ENCODE data around the gene PDAP1.
"Not testable (repeated sequence)": the region's sequence is repeated elsewhere in the genome, so short reads cannot be mapped to it uniquely, and the experiment has no call there.

PDAP1 gene

GRCh38 chr7:99375070-99375807 lies 33.2 kb downstream of the PDAP1 start:
- ATAC-seq, result peak; percentile 46 to 53

GRCh38 chr7:99374111-99375064 lies 34.0 kb downstream of the PDAP1 start, which contains the start of gene ARPC1B:
Gene ARPC1B, plus strand, starts transcription at chr7:99374730. Its CDS starts 10,985 bp downstream, at chr7:99385715.
- peak; percentile 68 to 76 for ATAC-seq

GRCh38 chr7:99373091-99374066 lies 35.0 kb downstream of the PDAP1 start:
- no peak for ATAC-seq

- ATAC-seq, result no peak
These were observed 35.9 kb downstream of the PDAP1 start for GRCh38 chr7:99372275-99373090.

GRCh38 chr7:99371376-99371920 lies 36.9 kb downstream of the PDAP1 start:
- no peak for ATAC-seq

GRCh38 chr7:99369767-99370391 lies 38.5 kb downstream of the PDAP1 start:
- no peak for ATAC-seq

GRCh38 chr7:99368750-99369389 lies 39.5 kb downstream of the PDAP1 start:
- ATAC-seq, result no peak

- ATAC-seq, result no peak
These were observed 41.8 kb downstream of the PDAP1 start for GRCh38 chr7:99366646-99367045.

GRCh38 chr7:99365318-99366141 lies 42.9 kb downstream of the PDAP1 start:
- peak; percentile 79 to 93 for ATAC-seq

- ATAC-seq, result no peak
These were observed 45.1 kb downstream of the PDAP1 start for GRCh38 chr7:99363286-99363685.

GRCh38 chr7:99362801-99363200 lies 45.6 kb downstream of the PDAP1 start:
- no peak for ATAC-seq

GRCh38 chr7:99359465-99360154 lies 48.8 kb downstream of the PDAP1 start:
- no peak for ATAC-seq

- ATAC-seq, result not testable (repeated sequence)
These were observed 49.9 kb downstream of the PDAP1 start for GRCh38 chr7:99358521-99358920.

- ATAC-seq, result no peak
These were observed 50.5 kb downstream of the PDAP1 start for GRCh38 chr7:99357701-99358490.

- no peak for ATAC-seq
These were observed 53.3 kb downstream of the PDAP1 start for GRCh38 chr7:99355098-99355497.

GRCh38 chr7:99352247-99352646 lies 56.1 kb downstream of the PDAP1 start:
- no peak for ATAC-seq

GRCh38 chr7:99350641-99351040 lies 57.8 kb downstream of the PDAP1 start:
- not testable (repeated sequence) for ATAC-seq
